Esophagus muscularis mucosa (tissue), 4 donors: ENCODE measurements around the gene CNBD2. TPM values are rescaled to one million over a fixed set of nuclear protein-coding genes. Genes with fewer than 3 reads are reported as not detected.
"Not testable (repeated sequence)": the region's sequence is repeated elsewhere in the genome, so short reads cannot be mapped to it uniquely, and the experiment has no call there.

Experiments used
- DNase-seq: peaks from one replicate; pipeline ENCODE4 v3.0.0-alpha.2; 2017; ENCODE audit errors: extremely low spot score
- H3K27ac ChIP-seq, 4 donors: fragments of 200-600 bp; sonication (generic); replicated peaks in 1 of 4; 1 replicate in 3 of 4; 2 replicates in 1 of 4; pipeline ENCODE4 v1.5.1; 2016 to 2019; ENCODE audit warnings: mild to moderate bottlenecking in 1 of 4
- H3K27me3 ChIP-seq, 4 donors: fragments of 200-600 bp; sonication (generic); one replicate each; pipeline versions ENCODE4 v1.5.1 to v1.6.0; 2016 to 2019
- H3K36me3 ChIP-seq, 4 donors: fragments of 200-600 bp; sonication (generic); one replicate each; pipeline ENCODE4 v1.5.1; 2016 to 2019
- H3K4me1 ChIP-seq, 4 donors: fragments of 200-600 bp; sonication (generic); one replicate each; pipeline ENCODE4 v1.5.1; 2016 to 2019
- H3K4me3 ChIP-seq, 4 donors: fragments of 200-600 bp; sonication (generic); 1 replicate in 2 of 4; 2 replicates in 2 of 4; pipeline ENCODE4 v1.5.1; 2016 to 2019; ENCODE audit warnings: mild to moderate bottlenecking in 4 of 4, moderate library complexity in 1 of 4
- H3K9me3 ChIP-seq, 4 donors: fragments of 200-600 bp; sonication (generic); 1 replicate in 3 of 4; 2 replicates in 1 of 4; pipeline ENCODE4 v1.5.1; 2016 to 2019
- CTCF ChIP-seq, 3 experiments: fragments of 200-600 bp in 2 of 3; fragments of 450-650 bp in 1 of 3; sonication (generic) in 2 of 3; IDR thresholded peaks; one replicate each; pipeline ENCODE4 v1.5.1; 2017 to 2019; ENCODE audit warnings: antibody characterized with exemption in 3 of 3, mild to moderate bottlenecking in 2 of 3, moderate library complexity in 1 of 3
- EP300 ChIP-seq: sonication (generic); formaldehyde crosslinking; IDR thresholded peaks from one replicate; pipeline ENCODE4 v1.6.1; 2017; ENCODE audit warnings: antibody characterized with exemption
- POLR2A ChIP-seq: fragments of 450-650 bp; IDR thresholded peaks from one replicate; pipeline ENCODE4 v1.6.1; 2017; ENCODE audit warnings: antibody characterized with exemption, moderate library complexity, mild to moderate bottlenecking, low read depth
- POLR2AphosphoS5 ChIP-seq, 2 donors: sonication (generic); formaldehyde crosslinking; IDR thresholded peaks; one replicate each; pipeline ENCODE4 v1.6.1; 2017; ENCODE audit warnings: antibody characterized with exemption in 2 of 2
- WGBS: methylation state at CpG from one replicate; pipeline ENCODE4 v1.1.5; 2018; 5-methylcytosine and 5-hydroxymethylcytosine counted together
- intact Hi-C: fragments of 100-400 bp; cut with DNase I; formaldehyde crosslinking; loops from one replicate; pipeline ENCODE4 v1.15.1; 2023
- total RNA-seq, 4 donors: library from RNA; depleted of rRNA; stranded (reverse); fragments of >200 nt; gene quantifications; one replicate each; pipeline versions ENCODE4 v1.1.0 to v1.2.1, GENCODE V29; 2016

The CNBD2 gene
- total RNA-seq, 4 donors from 2014 or later = 4.2 to 7.1 (median 4.7) TPM

- no peak for DNase-seq
- H3K9me3 ChIP-seq = no peaks in the 10 kb centered on the region
Observed at GRCh38 chr20:36018208-36018988, 50.0 kb downstream of the CNBD2 start.

GRCh38 chr20:36026131-36026530 lies 57.7 kb downstream of the CNBD2 start:
- H3K4me3 ChIP-seq, H3K27me3 ChIP-seq, DNase-seq, H3K36me3 ChIP-seq, H3K27ac ChIP-seq, H3K4me1 ChIP-seq, intact Hi-C loops, H3K9me3 ChIP-seq: not testable (repeated sequence)
- WGBS = 89% methylated on average over 7 of the region's 7 CpGs

More at GRCh38 chr20:36018208-36018988, 50.0 kb downstream of the CNBD2 start:
- WGBS = 91% methylated on average over 7 of the region's 7 CpGs
- Histone ChIP-seq H3K4me3 (no peak overlapping the region), H3K4me1 (peaks cover 10 to 24% (median 23%) of the 10 kb centered on the region in 4 donors), H3K36me3 (no peaks in the 10 kb centered on the region), H3K27me3 (no peaks in the 10 kb centered on the region), H3K27ac (peak overlapping the region; percentile 39 to 71 (median 59))
- TF ChIP-seq EP300 = no peak
- no peak for TF ChIP-seq CTCF (IDR thresholded peaks at IDR 0.05)
- no peak for TF ChIP-seq POLR2A
- TF ChIP-seq POLR2AphosphoS5 (IDR thresholded peaks at IDR 0.05) = no peak
- intact Hi-C loops = no loop called here

GRCh38 chr20:36028106-36028808 lies 59.9 kb downstream of the CNBD2 start:
- Histone ChIP-seq H3K4me1 (peaks cover 0 to 6% (median 0%) of the 10 kb centered on the region in 4 donors), H3K9me3 (no peaks in the 10 kb centered on the region), H3K27ac (no peak overlapping the region), H3K27me3 (no peaks in the 10 kb centered on the region), H3K36me3 (no peaks in the 10 kb centered on the region), H3K4me3 (no peak overlapping the region)
- WGBS = 91% methylated on average over 13 of the region's 13 CpGs
- TF ChIP-seq EP300 (no peak), POLR2AphosphoS5 (IDR thresholded peaks at IDR 0.05) (no peak), CTCF (IDR thresholded peaks at IDR 0.05) (no peak), POLR2A (no peak)
- DNase-seq = no peak
- intact Hi-C loops = no loop called here

- 46% methylated on average over 8 of the region's 8 CpGs for WGBS
Observed at GRCh38 chr20:36030149-36030548, 61.8 kb downstream of the CNBD2 start.

More at GRCh38 chr20:36030149-36030548, 61.8 kb downstream of the CNBD2 start:
- Histone ChIP-seq H3K36me3 (no peaks in the 10 kb centered on the region), H3K4me1 (peaks cover 0 to 6% (median 0%) of the 10 kb centered on the region in 4 donors), H3K4me3 (no peak overlapping the region), H3K27me3 (no peaks in the 10 kb centered on the region), H3K27ac (no peak overlapping the region), H3K9me3 (no peaks in the 10 kb centered on the region)
- TF ChIP-seq CTCF (IDR thresholded peaks at IDR 0.05) (no peak), EP300 (no peak), POLR2A (no peak), POLR2AphosphoS5 (IDR thresholded peaks at IDR 0.05) (no peak)
- DNase-seq = no peak
- intact Hi-C loops = no loop called here
